ENCODE measurements around the gene SH3TC1.
A peak's percentile ranks its signal among the peaks of the same experiment; 100 is the strongest.

The SH3TC1 gene

DNA sequence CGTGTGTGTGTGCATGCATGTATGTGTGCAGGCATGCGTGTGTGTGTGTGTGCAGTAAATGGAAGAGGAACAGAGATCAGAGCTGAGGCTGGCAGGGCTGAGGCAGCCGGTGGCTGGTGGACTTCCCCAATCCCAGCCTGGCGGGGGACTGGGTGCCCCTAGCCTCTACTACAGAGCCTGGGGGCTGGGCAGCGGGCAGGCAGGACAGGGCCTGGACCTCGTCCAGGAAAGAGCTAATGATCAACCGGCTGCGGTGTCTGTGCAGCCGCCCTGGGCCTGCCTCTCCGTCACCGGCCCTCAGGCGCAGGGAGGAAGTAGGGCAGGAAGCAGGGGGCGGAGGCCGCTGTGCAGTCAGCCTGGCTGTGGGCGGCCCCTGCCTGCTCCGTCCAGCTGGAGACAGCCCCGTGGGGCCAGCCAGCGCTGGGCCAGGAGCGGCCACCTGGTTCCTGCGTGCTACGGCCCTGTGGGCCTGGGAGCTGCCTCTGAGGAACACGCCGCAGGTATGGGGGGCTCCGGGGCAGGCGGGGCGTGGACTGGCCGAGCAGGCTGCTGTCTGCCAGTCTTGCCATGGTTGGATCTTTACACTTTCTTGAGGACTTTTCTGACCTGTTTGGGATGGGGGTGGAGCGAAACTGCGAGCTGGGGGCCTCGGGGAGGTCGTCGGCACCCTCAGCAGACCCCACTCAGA is at the start of gene SH3TC1:
Gene SH3TC1 (plus strand): TSS at position 385 of the 688 bp plus-strand sequence. CDS start 5,905 bp downstream, outside the sequence.
- peak in 2 of 3 donors; percentile 35 to 61 for DNase-seq (ENCODE audit: low read depth in 3 of 3)

DNA sequence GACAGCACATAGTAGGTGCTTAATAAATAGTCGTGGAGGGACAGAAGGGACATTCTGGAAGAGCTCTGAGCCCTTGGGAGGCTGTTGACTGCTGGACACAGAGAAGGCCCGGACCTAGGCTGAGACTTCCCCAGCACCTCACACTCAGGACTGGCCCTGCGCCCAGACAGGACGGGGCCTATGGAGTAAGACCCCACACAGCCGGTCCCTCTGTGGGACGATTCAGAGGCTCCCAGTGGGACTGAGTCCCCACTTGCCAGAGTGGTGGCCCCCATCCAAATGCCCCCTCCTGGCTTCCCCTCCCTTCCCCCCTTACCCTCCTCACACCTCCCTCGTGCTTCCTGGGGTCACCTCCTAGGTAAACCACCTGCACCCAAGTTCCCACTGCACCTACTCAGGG is 49.4 kb upstream of the SH3TC1 start:
- DNase-seq (ENCODE audit: low read depth in 3 of 3), result no peak

DNA sequence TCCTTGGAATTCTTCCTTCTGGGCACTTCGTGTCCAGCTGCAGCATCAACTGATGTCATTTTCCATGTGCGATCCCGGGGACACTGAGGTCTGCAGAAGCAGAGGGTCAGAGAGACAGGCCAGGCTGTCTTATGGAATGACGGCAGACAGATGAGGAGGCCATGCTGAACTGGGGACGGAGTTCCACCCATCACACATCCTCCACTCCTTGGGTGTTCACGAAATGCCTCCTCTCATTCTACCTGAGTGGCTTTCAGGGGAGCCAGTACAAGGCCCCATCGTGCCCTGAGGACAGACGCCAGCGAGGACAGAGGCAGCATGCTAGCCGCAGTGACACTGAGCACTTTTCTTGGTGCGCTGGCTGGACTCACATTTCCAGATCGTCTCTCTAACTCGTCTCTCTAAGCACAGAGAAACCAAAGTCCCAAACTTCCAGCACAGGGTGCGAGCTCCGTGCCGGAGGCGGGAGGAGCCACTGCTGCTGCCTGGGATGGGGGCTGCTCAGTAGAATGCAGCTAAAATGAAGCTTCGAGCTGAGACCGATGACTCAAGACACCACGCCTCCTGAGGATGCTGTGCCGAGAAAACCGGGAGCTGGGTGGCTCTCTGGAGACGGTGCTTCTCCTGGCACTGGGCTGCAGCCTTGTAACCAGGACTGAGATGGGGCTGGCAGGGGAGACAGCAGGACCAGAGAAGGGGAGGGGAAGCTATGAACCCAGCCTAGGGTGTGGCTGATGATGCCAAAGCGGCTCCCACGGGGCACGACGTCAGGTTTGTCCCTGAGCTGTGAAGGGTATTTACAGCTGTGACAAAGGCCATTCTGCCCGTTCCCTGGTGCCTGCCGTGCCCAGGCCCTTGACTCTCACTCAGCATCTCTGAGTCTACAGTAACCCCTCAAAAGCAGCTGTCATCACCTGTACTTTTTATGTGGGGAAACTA is 48.7 kb upstream of the SH3TC1 start:
- no peak for DNase-seq (ENCODE audit: low read depth in 3 of 3)

DNA sequence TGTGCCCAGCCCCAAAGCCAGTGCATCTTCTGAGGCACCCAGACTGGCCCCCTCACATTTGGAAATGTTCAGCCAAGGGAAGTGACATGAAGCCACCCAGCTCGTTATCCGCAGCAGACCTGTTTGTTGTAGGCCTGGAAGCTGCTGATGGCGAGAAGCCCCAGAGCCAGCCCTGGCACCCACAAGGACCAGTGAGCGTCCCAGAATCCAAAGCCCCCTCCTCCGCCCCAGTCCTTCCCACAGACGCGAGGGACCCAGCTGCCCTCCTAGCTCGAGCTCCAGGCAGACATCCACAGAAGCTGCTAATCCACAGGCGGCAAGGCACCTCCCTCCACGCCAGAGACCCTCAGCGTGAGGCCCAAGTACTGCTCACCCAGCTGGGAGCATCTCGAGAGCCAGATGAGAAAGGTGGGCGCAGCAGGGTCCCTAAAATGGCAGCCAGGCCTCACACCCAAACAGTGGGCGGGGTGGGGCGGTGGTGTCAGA is 47.9 kb upstream of the SH3TC1 start:
- no peak for DNase-seq (ENCODE audit: low read depth in 3 of 3)

DNA sequence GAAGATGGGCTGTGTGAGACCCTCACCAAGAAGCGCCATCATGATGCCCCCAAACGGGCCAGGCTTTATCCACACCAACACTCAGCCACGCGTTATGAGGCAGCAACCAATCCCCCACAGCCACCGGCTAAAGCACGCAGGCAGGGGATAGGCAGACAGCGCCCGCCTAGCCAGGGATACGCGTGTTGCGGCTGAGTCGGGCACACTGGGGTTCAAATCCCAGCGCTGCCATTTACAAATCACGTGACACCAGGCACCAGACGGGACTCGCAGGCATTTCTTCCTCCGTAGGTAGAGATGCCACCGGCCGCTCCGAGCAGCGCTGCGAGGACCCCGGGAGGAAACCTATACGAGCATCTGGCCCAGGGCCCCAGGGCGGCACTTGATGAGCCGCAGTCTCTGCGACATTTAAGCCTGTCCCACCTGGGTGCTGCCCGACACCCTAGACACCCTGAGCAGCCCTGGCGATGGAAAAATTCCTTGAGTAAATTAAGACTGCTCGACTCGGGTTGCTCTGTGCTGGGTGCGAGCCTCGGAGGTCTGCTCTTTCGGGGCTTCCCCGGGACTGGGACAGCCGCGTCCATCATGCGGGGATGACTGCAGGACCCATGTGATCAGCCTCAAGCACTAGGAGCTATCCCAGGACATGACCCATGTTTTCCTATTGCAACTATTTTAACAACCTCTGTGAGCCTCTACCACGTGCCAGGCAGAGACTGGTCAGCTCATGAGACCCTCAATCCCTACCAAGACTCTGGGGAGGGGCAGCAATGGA is 46.8 kb upstream of the SH3TC1 start:
- no peak for DNase-seq (ENCODE audit: low read depth in 3 of 3)

DNA sequence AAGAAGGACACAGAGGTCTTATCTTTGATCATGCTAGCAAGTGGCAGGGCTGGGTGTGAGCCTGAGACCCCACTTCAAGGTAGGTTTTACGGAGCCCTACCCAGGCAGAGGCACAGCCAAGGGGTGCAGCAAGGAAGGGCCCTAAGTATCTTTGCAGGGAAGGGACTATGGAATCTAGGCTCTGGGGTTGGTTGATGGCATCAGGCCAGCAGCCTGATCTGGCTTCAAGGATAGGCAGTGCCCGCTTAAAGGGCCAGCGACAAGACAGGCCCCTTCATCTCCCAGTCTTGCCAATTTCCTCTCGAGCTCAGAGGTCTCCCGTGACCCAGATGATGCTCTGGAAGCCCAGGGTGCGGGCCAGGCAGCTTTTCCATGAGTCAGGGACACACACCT is 46.2 kb upstream of the SH3TC1 start:
- DNase-seq (ENCODE audit: low read depth in 3 of 3), result no peak

DNA sequence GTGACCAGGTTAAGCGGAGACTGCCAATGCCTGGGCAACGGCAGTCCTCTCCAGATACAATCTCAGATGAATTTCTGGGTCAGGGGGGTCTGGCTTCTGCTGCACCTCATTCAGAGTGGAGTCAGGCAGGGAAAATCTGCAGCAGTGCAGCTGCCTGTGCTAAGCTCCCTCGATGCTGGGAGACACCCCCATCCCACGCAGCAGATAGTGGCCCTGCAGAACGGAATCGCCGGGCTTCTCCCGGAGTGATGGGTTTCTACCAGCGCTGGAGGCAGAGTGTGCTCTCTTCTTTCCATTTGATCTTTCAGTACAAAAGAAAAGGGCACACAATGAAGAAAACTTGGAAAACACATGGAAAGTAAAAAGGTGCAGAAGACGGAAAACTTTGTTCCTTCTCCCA is 45.6 kb upstream of the SH3TC1 start:
- DNase-seq (ENCODE audit: low read depth in 3 of 3), result no peak

DNA sequence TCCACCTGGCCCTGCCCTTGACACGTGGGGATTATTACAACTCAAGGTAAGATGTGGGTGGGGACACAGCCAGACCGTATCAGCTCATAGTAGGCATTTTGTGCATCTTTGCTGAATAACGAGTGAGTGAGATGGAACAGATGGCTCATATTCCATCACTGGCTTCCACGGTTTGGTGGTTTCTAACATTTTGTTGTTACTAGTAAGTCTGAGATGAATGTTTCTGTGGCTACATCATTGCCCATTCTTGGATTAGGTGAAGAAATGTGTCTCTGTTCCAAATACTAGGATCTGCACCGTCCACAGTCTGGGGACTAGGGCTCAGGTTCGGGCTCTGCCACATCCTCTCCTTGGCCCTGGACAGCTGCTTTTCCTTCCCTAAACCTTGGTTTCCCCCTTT is 44.0 kb upstream of the SH3TC1 start:
- DNase-seq (ENCODE audit: low read depth in 3 of 3), result no peak

DNA sequence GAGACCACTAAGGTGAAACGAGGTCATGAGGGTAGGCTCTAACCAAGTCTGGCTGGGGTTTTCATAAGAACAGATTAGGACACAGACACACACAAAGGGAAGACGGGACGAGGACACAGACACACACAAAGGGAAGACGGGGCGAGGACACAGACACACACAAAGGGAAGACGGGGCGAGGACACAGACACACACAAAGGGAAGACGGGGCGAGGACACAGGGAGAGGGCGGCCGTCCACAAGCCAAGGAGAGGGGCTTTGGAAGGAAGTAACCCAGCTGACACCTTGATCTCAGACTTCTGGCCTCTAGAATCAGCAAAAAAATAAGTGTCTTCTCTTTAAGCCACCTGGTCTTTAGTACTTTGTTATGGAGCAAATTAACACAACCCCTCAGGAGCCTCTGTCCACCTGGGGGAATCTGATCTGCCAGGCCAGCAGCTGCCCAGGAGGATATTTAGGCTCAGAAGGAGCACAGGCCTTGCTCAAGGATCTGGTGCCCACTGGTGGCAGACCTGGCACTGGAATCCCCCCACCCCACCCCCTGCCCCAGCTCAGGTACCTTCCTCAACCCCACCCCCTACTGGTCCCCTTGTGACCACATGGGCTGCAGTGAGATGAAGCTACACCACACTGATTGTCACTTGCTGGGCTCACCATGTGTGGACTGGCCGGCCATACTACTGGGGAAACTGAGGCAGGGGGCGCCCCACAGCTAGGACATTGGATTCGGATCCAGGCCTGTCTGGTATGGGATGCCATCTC is 43.2 kb upstream of the SH3TC1 start:
- no peak for DNase-seq (ENCODE audit: low read depth in 3 of 3)

DNA sequence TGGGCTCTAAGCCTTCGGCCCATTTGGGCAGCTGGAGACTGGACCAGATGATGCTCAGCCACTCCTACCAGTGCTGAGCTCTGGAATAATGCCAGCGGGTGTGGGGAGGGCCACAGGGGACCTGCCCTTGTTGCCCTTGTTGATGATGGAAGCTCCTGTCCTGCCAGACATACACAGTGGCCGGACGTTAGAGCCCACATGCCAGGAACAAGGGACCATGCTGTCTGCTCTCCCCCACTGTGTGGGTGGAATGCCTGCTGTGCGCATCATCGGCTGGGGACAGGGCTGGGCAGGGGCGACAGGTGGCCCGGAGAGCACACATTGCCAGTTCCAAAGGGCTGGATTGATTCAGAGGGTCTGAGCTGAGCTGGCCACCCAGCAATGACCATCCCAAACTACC is 42.5 kb upstream of the SH3TC1 start:
- no peak for DNase-seq (ENCODE audit: low read depth in 3 of 3)

DNA sequence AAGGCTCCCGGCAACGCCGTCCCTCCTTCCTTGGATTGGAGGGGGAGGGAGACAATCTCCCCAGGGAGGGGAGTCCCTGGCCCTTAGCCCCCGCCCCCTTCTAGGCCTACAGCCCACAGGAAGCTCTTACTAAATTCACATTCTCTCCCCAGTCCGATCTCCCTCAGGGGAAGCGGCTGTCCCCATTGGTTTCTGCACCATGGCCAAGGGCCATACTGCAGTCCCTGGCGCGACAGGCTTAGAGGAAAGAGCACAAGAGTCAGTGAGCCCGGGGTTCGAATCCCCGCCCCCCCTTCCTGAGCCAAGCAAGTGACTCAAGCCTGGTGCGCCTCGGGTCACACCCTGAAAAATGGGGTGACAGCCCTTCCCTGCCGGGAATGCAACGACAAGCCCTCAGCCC is 41.6 kb upstream of the SH3TC1 start:
- no peak for DNase-seq (ENCODE audit: low read depth in 3 of 3)

DNA sequence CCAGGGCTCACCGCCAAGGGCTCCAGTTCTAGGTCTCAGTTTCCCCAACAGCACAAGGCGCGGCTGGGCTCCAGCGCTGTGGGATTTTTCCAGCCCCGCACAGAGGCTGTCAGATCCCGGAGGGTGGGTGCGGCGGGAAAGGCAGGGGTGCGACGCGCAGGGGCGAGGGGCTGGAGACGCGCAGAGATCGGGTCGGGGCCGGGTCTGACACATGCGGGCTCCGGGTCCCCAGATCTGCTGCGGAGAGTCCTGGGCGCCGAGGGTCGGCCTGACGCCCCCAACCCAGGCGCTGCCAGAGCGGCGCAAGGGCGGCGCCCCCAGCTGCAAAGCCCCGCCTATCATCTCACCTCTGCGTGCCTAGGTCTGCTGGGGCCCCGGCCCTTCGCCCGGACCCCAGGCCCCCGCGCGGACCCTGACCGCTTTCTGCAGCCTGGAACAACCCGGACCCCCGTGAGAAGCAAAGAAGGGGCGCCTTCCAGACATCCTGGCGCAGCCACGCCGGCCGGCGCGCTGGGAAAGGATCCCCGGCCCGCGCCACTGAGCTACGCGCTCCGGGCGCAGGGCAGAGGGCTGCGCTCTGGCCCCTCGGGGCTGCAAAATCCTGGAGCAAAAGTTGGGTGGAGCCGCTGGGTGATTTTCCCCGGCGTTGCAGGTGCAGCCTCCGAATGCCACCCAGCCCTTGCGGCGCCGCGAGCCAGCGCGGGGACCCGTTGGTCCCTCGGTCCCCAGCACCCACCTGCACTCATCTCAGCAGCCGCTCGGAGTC is 41.0 kb upstream of the SH3TC1 start:
- no peak for DNase-seq (ENCODE audit: low read depth in 3 of 3)

DNA sequence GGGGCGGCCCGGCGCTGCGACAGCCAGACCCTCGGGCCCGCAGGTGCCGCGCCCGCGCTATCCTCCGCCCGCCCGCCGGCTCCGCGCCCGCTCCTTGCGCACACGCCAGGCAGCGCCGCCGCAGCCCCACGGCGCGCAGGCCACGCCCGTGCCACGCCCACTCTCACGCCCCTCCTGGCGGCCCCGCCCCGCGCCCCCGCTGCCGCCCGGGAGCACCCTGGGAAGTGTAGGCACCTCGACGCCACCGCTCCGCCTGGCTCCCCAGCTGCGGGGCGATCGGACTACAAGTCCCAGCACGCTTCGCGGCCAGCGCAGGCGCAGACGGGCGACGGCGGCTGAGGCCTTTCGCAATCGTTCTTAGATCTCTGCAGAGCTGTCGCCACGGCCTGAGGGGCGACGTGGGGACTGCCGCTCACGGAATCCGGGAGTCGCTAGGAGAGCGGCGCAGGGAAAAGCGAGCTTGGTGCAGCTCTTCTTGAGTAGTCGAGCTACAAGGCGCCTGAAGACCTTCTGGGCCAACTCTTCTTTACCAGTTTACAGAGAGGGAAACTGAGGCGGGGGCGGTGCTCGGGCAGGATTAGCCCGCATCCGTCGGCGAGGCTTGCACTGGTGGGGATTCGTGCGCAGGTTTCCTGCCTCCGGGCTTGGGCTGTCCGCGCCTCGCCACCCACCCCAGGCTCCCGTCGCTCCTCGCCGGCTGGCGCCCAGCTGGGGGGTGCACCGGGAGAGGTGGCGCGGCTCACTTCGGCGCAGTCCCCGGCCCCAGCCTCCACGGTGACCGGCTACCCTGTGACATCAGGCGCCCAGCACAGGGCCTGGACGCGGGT is 40.2 kb upstream of the SH3TC1 start, which contains the start of gene ABLIM2:
Gene ABLIM2 (minus strand): TSS at position 104 of the 827 bp plus-strand sequence. CDS start 124 bp downstream, outside the sequence.
- DNase-seq (ENCODE audit: low read depth in 3 of 3), result peak; percentile 94 to 99 (median 98)

DNA sequence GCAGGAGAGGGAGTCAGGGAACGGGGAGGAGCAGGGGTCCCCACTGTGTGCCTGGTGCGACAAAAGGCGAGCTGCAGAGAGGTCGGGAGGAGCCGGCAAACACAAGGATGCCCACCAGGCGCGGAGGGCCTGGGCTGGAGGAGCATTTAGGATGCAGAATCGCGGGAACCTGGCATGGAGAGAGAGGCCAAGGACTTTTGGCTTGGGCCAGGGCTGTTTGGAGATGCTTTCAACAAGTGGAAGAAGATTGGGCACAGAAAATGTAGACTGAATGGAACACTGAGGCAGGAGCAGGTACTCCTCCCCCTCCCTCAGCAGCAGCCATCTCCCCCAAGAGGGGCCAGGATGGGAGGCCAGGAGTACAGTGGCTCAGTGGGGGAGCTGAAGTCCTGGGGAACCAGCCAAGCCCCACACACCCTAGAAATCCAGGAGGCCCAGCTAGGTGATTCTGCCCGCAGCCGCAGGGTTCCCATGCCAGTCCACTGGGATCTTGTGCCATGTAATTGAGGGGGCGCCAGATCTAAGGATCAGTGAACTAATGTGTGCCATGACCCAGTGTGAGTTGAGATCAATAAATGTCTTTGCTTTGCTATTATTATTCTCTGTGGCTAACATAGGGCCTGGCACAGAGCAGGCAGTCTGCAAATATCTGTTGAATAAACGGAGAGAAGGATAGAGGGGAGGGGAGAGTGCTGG is 39.4 kb upstream of the SH3TC1 start:
- DNase-seq (ENCODE audit: low read depth in 3 of 3), result no peak

DNA sequence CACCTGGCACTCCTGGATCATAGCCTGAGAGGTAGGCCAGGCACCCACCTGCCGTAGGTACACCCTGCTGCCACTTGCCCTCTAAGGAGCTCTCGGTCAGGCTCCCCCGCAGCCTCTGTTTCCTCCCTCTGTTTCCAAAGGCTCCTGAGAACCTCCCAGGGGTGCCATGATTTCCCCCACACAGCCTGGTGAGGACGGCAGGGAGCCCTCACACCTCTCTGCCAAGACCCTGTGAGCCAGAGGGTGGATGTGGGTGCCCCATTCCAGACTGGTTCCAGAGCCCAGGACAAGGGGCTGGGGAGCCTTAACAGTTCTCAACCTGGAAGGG is 38.9 kb upstream of the SH3TC1 start:
- no peak for DNase-seq (ENCODE audit: low read depth in 3 of 3)

DNA sequence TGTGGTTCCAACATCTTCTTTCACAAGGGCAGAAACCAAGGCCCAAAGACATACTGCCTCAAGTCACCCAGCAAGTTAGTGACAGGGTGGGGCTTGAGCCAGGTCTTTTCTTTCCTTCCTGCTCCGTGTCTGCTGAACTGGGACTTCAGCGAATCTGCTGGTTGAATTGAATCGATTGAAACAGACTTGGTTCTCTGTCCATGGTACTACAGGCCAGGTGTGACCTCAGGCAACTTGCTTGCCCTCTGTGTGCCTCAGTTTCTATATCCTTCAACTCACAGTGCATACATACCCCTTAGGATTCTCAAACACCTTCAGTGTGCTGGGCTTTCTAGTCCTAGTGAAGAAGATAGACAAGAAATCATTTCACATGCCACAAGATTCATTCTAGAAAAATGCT is 38.5 kb upstream of the SH3TC1 start:
- DNase-seq (ENCODE audit: low read depth in 3 of 3), result no peak

DNA sequence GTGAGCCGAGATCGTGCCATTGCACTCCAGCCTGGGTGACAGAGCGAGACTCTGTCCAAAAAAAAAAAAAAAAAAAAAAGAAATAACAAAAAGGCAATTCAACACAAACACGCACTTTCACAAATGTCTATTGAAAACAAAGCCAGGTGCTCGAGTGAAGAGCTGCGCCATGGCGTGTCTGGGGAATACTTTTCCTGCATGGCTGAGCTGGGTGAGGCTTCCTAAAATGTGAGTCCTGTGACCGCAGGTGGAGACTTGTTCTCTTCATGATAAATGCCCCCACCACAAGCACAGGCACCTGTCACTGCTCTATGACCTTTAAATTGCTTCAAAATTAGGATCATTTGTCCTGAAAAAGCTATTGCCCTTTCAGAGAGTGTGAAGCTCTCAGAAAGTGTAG is 36.5 kb upstream of the SH3TC1 start:
- DNase-seq (ENCODE audit: low read depth in 3 of 3), result no peak

DNA sequence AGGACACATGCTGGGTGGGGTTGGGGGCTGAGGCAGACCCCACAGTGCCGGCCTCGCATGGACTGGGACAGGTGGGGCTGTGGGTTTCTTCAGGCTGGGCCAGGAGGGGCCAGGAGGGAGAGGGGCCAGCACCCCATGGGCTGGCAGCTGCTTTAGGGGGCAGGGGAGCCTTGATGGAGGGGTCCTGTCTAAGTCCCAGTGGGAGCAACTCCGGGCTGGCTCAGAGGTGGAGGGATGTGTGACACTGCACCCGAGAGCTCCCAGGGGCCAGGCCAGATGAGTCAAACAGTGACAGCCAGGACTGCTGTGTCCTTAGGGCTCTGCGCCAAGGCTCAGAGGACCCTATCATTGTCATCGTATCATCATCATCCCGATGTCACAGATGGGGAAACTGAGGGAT is 36.1 kb upstream of the SH3TC1 start:
- no peak for DNase-seq (ENCODE audit: low read depth in 3 of 3)
